HG02759 (cell line): ENCODE data around the gene CIP2A.

Source experiments
- ATAC-seq: cut with Tn5 transposase; IDR thresholded peaks from one replicate; pipeline ENCODE4 v1.9.1; 2021; ENCODE audit warnings: mild to moderate bottlenecking, moderate library complexity; ENCODE audit not compliant: unreplicated experiment

The CIP2A gene

GRCh38 chr3:108565506-108565905 is 23.7 kb downstream of the CIP2A start:
- ATAC-seq, result no peak

GRCh38 chr3:108564564-108564963 is 24.7 kb downstream of the CIP2A start:
- no peak for ATAC-seq

GRCh38 chr3:108562565-108562964 is 26.7 kb downstream of the CIP2A start:
- ATAC-seq, result no peak

- ATAC-seq, result no peak
Observed at GRCh38 chr3:108555966-108556581, 33.2 kb downstream of the CIP2A start.

- no peak for ATAC-seq
Observed at GRCh38 chr3:108554913-108555571, 34.2 kb downstream of the CIP2A start.

GRCh38 chr3:108554229-108554628 is 35.0 kb downstream of the CIP2A start:
- ATAC-seq, result no peak

- peak; percentile 63 for ATAC-seq
Observed at GRCh38 chr3:108552267-108553159, 36.7 kb downstream of the CIP2A start.

- no peak for ATAC-seq
Observed at GRCh38 chr3:108548886-108549285, 40.4 kb downstream of the CIP2A start.

- ATAC-seq, result no peak
Observed at GRCh38 chr3:108548304-108548703, 40.9 kb downstream of the CIP2A start.

GRCh38 chr3:108546692-108547091 is 42.5 kb downstream of the CIP2A start:
- no peak for ATAC-seq

GRCh38 chr3:108546247-108546646 is 43.0 kb downstream of the CIP2A start:
- ATAC-seq, result no peak

- ATAC-seq, result no peak
Observed at GRCh38 chr3:108538083-108538482, 51.2 kb downstream of the CIP2A start.

GRCh38 chr3:108528459-108529252 is 60.6 kb downstream of the CIP2A start:
- peak; percentile 98 for ATAC-seq

- no peak for ATAC-seq
Observed at GRCh38 chr3:108527817-108528216, 61.4 kb downstream of the CIP2A start.

GRCh38 chr3:108527109-108527508 is 62.1 kb downstream of the CIP2A start:
- no peak for ATAC-seq

GRCh38 chr3:108525971-108526370 is 63.3 kb downstream of the CIP2A start:
- no peak for ATAC-seq

GRCh38 chr3:108525256-108525655 is 64.0 kb downstream of the CIP2A start:
- ATAC-seq, result no peak

- no peak for ATAC-seq
Observed at GRCh38 chr3:108524537-108524936, 64.7 kb downstream of the CIP2A start.

GRCh38 chr3:108518895-108519294 is 70.3 kb downstream of the CIP2A start:
- ATAC-seq, result no peak

- ATAC-seq, result no peak
Observed at GRCh38 chr3:108516881-108517280, 72.4 kb downstream of the CIP2A start.

GRCh38 chr3:108513961-108514360 is 75.3 kb downstream of the CIP2A start:
- ATAC-seq, result no peak
